ENCODE measurements around the gene TBC1D17. TPM values are rescaled to one million over a fixed set of nuclear protein-coding genes. Genes with fewer than 3 reads are reported as not detected.
A peak's percentile ranks its signal among the peaks of the same experiment; 100 is the strongest.

Gene TBC1D17
- total RNA-seq, 4 donors from 2014 or later: 9.1 to 44.1 (median 12.5) TPM

DNA sequence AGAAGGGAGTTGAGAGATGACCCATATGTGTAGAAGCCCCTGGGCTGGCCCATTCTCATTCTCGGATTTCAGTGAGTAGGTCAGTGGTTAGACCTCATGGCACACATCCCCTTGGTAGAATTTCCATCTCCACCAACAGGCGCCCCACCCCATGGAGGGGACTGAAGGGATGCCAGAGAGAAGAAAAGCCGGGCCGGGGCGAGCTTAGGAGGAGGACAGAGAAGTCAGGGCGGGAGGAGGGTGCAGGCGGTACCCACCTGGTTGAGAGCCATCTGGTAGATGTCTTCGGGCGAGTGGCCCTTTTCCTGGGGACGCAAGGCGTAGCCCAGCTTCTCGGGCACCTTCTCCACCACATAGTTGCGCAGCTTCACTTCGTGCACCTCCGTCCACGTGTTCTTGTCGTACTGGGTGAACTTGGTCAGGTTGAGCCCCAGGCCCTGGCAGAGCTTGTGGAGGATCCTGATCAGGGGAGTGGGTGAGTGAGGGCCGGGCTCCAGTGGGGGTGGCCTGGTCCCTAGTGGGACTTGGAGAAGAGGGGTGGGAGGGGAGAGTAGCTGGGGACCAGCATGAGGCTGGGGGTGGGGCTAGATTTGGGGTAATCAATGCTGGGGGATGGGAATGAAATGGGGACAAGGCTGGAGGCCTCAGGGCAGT, 16.6 kb downstream of the TBC1D17 start:
- Histone ChIP-seq H3K36me3 (no peaks in the 10 kb centered on the region), H3K27ac (no peak overlapping the region), H3K9me3 (no peaks in the 10 kb centered on the region), H3K4me3 (no peak overlapping the region), H3K27me3 (no peaks in the 10 kb centered on the region), H3K4me1 (no peaks in the 10 kb centered on the region)
- intact Hi-C loops (cut with DNase I; ENCODE audit: low total_unique reads): no loop called here
- DNase-seq: no peak
- TF ChIP-seq POLR2A (IDR thresholded peaks at IDR 0.05): no peak
- no peak for TF ChIP-seq CTCF (IDR thresholded peaks at IDR 0.05)

GRCh38 chr19:49894879-49895565, 17.5 kb downstream of the TBC1D17 start:
- Histone ChIP-seq H3K27me3 (no peaks in the 10 kb centered on the region), H3K36me3 (no peaks in the 10 kb centered on the region), H3K4me1 (no peaks in the 10 kb centered on the region), H3K27ac (no peak overlapping the region), H3K4me3 (no peak overlapping the region), H3K9me3 (no peaks in the 10 kb centered on the region)
- TF ChIP-seq POLR2A (IDR thresholded peaks at IDR 0.05) (no peak), CTCF (IDR thresholded peaks at IDR 0.05) (no peak)
- no peak for DNase-seq
- intact Hi-C loops (cut with DNase I; ENCODE audit: low total_unique reads): no loop called here

GRCh38 chr19:49895566-49896297, 18.2 kb downstream of the TBC1D17 start:
- Histone ChIP-seq H3K36me3 (no peaks in the 10 kb centered on the region), H3K27ac (no peak overlapping the region), H3K4me3 (no peak overlapping the region), H3K9me3 (no peaks in the 10 kb centered on the region), H3K4me1 (no peaks in the 10 kb centered on the region), H3K27me3 (no peaks in the 10 kb centered on the region)
- TF ChIP-seq CTCF (IDR thresholded peaks at IDR 0.05) (no peak), POLR2A (IDR thresholded peaks at IDR 0.05) (no peak)
- intact Hi-C loops (cut with DNase I; ENCODE audit: low total_unique reads): no loop called here
- no peak for DNase-seq

DNA sequence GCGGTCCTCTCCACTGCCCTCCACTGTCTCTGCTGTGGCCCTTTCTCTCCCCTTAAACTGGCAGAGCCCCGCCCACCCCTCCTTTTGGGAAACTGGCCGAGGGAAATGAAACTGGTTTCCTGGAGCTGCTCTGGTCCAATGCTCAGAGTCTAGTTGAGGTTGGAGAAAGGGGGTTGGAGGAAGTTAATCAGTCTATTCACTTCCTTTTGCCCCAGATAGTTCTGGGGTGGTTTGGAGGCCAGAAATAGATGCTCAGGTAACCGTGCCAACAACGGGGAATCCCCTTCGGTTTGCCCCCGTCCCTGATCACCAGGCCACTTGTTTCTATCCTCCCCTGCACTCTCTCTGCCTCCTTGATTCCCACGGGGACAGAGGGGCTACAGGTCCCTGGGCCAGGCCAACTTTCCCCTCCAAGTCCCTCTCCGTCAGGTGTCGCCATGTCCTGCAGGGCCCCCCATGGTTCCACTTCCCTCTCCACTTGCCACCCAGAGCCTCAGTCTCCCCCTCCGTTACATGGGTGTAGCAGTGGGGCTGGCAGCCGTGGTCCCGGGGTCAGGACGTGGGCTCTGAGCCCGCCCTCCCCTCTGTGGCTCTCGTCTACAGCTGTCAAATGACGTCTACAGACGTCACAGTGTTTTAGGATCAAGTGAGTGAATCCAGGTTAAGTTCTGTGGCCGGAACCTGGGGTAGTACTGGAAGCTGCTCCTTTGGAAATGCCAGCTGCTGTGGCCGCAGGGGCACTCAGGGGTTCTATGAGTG, 19.5 kb downstream of the TBC1D17 start, which contains the start of gene IL4I1:
IL4I1 (minus strand) TSS at position 25 of the 759 bp plus-strand sequence. CDS start 727 bp downstream, outside the sequence.
- Histone ChIP-seq H3K4me1 (no peaks in the 10 kb centered on the region), H3K4me3 (no peak within 1 kb of the TSS), H3K9me3 (no peaks in the 10 kb centered on the region), H3K36me3 (no peaks in the 10 kb centered on the region), H3K27ac (peak within 1 kb of the TSS; percentile 66 to 68), H3K27me3 (no peaks in the 10 kb centered on the region)
- TF ChIP-seq POLR2A (IDR thresholded peaks at IDR 0.05): no peak
- no peak for TF ChIP-seq CTCF (IDR thresholded peaks at IDR 0.05)
- no peak for DNase-seq
- intact Hi-C loops (cut with DNase I; ENCODE audit: low total_unique reads): no loop called here
